Activated naive CD4-positive, alpha-beta T cell treated with Interleukin-2 at 50 U/mL for 16 hours (primary cell): ENCODE results near the gene CENPB.

Source experiments
- DNase-seq: peaks from one replicate; pipeline ENCODE4 v3.0.0-alpha.2; 2020

The CENPB gene

DNA sequence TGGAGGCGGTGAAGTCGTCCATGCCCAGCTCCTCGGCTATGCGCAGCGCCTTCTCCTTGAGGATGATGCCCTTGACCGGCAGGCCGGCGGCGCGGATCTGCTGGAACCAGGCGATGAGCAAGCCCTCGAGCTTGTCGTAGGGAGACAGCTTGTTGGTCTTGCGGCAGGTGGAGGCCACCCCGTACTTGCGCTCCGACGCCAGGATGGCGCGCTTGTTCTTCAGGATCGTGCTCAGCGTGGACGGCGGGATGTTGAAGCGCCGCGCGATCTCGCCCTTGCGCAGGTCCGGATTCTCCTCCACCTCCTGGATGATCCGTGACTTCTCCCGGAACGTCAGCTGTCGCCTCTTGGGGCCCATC is 435 bp downstream of the CENPB start:
- peak; percentile 53 for DNase-seq

DNA sequence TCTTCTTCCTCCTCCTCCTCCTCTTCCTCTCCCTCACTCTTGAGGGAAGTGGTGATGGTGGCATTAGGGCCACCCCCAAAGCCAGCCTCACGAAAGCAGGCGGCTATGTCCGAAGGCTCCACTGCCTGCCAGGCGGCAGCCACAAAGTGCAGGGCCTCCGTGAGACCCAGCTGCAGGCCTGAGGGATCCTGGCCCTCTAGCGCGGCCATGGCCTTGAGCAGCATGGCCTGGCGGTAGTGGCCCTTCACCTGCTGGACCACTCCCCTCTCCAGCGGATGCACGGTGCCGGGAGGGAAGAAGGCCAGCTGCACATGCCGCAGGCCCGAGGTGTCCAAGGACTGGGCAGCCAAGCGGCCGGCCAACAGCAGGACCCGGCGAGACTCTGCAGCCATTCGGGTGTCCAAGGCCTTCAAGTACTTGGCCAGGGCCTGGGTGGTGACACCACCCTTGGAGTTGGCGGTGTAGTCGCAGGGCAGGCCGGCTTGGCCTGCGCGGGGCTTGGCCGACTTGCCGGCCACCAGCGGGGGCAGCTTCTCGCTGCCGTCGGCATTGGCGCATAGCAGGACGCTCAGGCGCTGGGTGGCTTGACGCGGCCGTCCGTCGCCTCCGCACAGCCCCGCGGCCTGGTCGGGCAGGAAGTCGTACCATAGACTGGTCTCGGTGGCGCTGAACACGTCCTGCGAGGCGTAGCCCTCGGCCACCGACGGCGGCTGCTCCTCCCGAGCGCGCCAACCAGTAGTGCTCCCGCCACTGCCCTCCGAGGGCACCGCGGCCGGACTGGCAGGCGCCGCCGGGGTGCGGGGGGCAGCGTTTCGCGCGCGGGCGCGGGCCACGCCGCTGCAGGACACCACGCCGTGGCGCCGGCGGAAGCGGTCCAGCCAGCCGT is 1.1 kb downstream of the CENPB start:
- DNase-seq = no peak

DNA sequence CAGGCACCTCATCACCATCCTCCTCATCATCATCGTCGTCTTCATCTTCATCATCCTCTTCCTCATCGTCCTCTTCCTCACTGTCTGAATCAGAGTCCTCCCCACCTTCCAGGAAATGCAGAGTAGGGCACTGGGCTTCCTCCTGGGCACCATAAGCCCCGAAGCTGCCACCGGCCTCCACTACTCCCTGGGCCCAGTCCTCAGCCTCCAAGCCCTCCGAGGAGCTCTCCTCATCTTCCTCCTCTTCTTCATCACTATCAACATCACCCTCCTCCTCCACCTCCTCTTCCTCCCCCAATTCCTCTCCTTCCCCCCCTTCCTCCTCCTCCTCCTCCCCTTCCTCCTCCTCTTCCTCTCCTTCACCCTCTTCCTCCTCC is 1.7 kb downstream of the CENPB start:
- DNase-seq = no peak

DNA sequence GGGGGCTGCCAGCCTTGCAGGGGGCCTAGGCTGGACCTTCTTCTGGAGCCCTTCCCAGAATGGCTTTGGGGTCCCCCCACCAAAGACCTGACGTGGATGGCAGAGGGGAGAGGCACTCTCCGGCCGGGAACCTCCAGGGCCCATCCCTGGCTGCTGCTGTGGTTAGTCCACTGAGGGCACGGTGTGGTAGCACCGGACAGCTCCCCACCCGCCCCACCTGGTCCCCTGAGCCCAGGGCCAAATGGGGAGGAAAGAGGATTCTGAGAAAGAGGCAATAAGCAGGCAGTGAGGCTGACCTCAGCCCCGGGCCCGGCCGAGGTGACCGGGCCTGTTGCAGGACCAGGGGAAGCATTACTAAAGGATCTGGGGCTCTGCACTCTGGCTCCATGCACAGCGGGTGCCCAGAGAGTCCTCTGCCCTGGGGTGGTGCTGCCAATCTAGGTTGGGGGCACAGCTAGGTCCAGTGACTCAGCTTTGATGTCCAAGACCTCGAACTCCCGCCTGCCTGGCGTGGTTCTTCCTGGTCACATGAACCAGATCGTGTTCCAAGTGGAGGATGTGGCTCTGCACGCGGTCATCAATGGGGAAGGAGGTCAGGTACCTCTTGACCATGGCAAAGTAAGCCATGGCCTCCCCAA is 2.2 kb downstream of the CENPB start:
- DNase-seq = no peak

DNA sequence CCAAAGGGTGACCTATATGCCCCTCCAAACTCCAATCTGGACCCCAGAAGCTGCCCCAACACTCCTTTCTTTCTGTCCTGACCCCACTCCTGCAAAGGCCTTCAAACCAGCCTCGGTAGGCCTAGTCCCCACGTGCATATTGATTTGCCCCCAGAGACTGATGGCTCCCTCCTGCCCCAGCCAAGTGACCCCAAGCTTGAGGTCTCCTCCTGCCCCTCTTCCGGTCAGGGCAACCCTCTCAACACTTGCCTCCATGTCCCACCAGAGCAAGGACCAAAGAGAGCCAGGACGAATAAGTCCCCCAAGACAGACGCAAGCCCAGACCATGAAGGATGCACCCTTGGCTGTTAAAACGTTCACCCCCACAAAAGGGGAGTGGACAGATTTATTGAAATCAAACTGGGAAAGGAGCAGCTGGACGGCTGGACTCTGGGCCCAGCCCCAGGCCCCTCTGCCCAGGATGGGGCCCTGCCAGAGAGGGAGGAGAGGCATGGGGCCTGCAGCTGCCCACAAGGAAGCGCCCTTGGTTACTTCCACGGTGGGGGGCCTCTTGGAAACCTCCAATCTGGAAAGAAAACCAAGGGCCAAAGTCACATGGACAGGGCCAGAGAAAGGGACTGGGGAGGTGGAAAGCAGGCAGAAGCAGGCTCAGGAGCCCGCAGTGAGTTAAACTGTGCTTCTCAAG is 2.9 kb downstream of the CENPB start:
- DNase-seq = no peak

DNA sequence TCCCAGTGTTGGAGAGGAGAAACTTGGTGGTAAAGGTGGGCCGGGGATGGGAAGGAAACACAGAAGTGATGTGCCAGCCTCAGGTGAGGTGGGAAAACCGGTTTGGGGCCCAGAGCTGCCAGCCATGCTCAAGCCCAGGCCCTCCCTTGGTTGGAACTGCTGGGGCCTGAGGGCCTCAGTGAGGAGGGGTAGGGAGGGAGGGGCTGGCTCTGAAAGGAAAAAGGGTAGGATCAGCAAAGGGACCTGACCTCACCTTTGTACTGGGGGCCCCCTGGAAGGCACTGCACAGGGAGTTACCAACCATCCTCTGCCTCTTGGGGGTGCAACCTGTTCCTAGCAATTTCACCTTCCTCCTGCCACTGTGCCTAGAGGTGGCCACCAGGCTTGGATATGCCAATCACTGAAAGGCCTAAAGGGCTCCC is 3.5 kb downstream of the CENPB start:
- DNase-seq = no peak

DNA sequence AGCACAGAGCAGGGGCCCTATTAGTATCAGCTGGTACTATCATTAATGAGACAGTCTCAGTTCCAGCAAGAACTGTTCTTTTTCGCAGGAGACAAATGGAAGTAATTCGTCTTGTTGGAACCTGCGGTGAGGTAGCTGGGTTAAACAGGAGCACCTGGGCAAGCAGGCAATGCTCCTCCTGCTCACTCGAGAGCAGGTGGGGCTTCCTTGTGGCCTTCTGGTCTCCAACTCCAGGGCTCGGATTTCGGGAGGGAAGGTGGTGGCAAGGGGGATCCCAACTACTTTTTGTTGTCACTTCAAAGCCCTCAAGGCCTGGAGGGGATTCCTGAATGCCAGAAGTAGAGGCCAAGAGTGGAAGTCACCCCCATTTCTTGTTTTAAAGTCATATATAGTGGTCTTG is 3.9 kb downstream of the CENPB start:
- DNase-seq = no peak

DNA sequence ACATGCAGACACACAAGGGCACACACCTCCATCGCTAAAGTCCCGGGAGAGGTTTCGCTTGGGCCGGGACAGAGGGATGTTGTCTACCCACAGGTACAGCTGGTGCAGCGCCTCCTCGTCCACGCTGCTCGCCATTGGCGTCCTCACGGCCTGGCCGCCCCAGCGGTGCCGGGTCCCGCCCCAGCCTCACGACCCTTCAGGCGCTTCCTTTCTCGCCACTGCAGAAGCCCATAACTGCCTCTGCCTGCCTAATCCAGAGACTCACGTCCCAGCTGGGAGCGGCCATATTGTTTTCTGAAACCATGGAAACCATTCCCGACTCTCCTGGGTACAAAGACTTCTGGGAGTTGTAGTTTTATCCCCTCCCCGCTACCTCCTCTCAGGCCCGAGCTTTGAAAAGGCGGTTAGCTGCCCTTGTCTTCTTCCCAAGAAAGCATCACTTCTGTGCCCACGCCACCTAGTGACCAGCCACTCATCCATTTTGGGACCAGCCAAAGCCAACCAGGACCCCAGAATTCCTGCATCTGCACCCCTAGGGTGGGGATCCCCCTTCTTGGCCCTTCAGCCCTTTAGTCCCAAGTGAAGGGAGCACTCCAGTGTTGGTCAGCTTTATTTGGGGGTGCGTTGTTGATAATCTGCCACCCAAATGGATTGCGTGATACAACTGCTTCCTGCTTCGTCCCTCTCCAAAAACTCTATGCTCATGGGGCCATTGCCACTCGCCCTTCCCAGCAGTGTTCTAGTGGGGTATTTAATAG is 5.2 kb downstream of the CENPB start, which contains the start of gene SPEF1:
SPEF1 (minus strand) TSS at position 296 of the 758 bp plus-strand sequence; CDS start at position 135, 161 bp downstream.
- peak; percentile 48 for DNase-seq

DNA sequence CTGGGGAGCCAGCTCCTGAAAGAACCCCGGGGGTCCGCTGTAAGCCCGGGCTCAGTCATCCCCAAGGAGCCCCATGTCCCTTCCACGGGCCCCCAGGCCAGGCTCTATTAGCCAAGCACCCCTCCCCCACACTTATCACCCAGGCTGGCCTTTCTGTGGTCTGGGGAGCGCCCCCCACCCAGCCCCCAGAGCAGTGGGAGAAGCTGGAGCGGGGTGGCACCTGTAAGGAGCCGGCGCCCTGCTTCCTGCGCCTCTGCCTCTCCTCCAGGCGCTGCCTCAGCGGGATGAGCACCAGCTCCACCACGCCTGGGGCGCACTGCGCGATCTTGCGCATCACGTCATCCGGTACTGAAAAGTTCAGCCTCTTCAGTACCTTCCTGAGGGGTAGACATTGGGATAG is 7.6 kb downstream of the CENPB start:
- DNase-seq = no peak

DNA sequence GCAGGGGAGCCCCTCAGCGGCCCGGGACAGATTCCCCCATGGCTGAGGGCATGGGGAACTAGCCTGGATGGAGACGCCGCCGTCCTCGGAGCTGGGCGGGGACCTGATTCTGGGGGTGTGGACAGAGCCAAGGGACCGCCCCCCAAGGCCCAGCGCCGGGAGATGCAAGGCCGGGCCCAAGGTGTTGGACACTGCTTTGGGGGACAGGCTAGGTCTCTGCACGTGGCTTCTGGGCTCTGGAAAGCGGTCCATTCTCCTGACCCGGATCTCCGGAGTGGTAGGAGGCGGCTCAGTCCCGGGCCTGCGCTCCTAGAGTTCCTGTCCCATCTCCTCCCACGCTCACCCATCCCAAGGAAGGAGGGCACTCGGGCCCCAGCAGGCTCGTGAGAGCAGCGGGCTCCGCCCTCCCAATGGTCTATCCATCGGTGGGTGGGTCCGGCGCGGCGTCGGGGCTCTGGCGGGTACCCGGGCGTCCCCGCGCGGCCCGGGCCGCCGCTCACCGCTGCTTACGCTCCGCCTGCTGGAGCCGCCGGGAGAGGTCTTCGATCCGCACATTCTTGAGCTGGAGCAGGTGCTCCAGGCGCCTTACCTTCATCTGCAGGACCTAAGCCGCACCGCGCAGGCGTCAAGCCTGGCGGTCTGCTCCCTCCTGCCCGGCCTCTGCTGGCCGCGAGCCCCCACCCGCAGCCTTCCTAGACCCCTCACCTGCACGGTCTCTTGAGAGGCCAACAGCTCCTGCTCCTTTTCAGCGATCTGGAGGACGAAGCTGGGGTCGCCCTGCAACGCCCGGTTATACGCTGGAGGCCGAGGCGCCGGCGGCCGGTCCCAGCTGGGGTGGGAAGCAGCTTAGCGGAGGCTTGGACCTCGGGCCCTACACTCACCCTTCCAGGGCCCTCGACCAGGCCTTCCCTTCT is 8.6 kb downstream of the CENPB start:
- peak; percentile 60 for DNase-seq

DNA sequence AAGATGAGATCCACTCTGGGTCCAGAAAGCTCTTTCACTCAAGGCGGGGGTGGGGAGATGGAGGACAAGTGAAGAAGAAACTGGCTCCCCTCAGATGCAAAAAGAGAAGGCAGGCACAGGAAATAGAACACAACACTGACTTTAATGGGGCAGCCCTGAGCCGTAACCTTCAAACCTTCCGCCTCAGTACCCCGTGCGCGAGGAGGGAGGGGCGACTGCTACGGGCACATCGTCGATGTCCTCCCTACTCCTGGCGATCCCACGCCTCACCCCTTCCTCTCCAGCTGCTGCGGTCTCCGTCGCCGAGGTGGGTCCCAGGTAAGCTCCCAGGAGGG is 9.2 kb downstream of the CENPB start:
- DNase-seq = no peak

DNA sequence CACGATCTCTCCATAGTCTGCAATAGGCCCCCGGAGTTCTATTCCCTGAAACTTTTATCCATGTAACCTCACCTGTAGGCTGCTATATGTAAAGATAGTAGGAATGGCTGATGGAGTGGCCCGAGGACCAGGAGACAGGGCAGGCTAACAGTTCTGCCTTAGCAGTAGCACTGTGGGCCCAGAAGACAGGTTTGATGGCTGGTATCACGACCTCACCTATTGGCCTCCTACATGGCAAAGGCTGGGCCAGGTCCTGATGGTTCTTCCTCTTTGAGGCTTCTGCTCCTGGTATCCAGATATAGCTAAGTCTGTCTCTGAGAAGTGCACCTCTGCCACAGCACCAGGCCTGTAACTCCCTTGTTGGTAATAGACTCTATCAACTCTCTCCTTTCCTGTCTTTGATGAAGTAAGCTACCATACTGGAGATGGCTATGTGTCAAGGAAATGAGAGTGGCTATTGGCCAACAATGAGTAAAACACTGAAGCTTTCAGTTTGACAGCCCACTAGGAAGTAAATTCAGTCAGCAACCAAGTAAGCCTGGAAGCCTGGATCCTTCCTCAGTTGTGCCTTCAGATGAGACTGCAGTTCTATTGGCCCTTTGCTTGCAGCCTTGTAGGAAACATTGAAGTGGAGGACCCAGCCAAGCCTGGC is 11.0 kb downstream of the CENPB start:
- DNase-seq = no peak

DNA sequence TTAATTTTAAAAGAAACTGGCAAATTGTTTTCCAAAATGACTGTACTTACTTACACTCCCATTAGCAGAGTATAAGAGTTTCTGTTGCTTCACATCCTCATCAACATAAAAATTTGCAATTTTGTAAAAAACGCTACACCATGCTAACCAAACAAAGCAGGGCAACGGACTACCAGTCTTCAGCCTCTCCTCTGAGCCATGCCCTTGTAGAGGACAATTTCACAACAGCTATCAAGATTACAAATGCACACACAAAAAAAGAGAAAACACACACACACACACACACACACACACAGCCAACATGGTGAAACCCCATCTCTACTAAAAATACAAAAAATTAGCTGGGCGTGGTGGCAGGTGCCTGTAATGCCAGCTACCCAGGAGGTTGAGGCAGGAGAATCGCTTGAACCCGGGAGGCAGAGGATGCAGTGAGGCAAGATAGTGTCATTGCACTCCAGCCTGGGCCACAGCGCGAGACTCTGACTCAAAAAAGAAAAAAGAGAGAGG is 14.9 kb downstream of the CENPB start:
- no peak for DNase-seq

DNA sequence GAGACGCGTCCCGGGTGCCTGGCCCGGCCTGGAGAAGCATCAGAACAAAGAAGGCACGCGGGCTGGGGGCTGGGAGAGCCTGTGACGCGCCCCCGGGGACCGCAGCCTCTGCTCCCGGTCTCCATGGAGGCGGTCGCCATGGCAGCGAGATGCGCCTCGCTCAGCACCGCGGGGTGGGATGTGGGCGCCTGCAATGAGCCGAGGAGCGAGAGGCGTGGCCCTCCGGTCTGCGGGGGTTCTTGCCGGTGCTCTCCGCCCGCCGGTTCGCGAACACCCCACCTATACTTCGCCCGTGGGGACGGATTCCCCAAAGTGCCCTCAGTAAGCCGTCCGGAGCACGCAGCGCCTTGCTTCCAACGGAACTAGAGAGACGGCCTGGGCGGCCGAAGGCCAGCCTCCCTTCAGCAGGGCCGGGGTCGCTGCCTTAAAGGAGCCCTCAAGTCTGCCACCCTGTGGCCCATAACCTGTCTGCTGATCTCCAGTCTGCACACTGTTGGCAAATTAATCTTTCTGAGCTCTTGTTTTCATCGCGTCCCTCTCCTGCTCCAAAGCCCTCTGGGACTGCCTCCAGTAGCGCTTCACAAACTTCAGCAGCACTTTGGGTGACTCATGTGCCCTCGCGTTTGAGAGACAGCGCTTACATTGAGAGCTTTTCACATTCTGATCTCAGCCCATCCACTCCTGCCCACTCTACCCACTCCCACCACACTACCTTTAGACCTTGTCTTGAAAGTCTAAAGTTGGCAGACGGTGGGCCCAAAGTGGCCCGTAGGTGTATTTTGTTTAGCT is 18.0 kb downstream of the CENPB start:
- peak; percentile 86 for DNase-seq

DNA sequence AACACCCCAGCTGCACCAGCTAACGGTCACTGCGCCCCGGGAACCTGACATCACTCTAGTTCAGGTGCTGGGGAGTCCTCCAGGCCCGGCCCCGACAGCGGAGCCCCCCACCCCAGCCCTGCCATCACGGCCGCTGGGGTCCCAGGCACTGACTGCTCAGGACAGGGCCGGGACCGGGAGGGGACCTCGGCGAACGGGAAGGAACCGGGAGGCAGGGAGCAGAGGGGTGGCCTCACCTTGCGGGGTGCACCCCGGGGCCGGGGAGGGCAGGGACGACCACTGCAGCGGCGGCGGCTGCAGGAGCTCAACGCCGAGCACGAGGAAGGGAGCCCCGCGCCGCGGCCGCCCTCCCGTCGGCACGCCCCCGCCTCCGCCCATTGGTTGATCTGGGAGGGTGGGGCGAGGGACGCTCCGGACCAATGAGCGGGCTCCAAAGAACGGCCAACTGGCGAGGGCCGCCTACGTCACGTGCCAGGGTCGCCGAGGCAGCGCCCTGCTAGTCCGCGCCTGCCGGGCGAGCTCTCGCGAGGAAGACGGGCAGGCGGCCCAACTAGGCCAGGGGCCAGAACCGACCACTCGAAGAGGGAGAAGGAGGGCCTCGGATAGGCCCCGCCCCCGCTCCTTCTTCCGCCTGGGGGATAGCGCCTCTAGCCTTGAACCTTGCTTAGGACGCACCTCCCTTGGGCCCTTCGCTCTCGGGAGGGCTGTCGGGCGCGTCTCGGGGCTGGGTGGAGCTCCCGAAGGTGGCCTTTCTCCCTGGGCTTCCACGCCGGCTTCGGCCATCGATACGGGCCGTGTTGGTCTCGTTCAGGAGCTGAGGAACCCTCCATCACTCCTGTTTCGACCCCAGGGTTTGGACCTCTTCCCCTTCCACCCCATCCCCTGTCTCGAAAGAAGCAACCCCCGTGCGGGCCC is 18.9 kb downstream of the CENPB start, which contains the start of gene ADISSP:
ADISSP (minus strand) TSS at position 327 of the 915 bp plus-strand sequence. CDS start 7,653 bp downstream, outside the sequence.
- peak; percentile 98 for DNase-seq

DNA sequence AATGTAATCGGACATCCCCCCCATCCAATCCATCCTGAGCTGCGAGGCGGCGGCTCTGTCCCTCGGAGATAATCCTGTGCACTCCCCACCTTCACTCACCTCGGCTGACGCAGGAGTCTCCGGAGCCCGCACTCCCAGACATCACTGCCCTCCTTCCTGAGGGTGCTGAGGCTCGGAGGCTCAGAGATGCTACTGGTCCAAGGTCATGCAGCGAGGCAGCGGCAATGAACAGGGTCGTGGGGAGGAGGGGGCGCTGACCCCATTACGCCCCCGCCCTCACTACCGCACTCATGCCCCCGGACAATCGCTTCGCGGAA is 19.5 kb downstream of the CENPB start:
- DNase-seq = peak; percentile 20

DNA sequence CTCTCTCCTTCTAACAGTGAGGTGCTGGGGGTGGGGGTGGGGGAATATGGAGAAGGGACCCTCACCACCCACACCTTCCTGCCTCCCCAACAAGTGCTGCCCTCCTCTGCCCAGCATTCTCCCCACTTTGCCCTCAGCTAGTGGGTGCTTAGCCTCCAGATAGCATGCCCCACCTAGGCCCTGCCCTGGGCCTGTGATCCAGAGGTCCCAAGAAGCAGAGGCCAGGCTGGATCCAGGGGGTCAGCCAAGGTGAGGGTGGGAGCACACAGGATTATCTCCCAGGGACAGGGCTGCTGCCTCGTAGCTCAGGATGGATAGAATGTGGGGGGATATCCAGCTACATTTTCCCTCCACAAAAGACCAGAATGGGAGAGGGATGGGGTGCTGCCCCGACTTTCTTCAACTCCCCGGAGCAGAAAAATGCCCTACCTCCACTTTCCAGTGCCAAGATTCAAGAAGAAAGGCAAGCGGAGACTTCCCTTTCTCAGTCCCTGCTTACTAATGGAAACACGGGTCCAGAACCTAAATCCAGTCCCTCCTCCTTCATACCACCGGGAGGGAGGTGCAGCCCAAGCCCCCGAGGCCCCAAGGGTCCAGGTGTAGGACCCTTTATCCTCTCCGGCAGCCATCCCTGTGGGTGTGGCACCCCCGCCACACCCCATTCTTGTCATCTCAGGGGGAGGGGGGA is 20.0 kb downstream of the CENPB start:
- no peak for DNase-seq

DNA sequence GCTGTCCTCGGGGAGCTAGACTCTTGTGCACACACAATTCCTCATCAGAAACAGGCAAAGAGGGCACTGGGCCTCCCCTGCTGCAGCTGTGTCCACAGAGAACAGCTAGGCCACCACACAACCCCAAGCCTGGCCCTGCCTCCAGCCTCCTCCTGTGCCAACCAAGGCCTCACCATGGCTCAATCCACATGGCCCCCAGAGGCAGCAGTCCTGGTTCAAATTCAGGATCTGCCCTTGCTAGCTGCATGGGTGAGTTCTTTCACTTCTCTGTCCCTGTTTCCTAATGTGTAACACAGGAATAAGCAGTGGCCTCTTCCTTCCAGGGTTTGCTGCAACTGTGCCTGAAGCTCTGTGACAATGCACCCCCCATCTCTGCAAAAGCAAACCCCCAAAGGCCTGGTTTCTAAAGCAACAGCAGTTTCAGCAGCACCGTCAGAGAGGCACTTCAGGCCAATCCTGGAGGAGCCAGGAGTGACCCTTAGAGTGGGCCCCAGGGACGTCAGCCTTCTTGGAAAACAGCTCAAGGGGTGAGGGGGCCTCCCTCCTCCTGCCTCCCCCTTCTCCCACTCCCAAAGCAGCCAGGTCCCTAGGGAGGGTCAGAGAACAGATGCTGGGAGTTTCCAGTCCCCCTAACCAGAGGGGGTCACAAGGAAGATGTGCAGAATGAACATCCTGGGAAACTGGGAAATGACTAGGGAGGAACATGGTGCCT is 21.2 kb downstream of the CENPB start:
- DNase-seq = no peak
